Epithelial cell of prostate (primary cell): Measurements from ENCODE around the gene ARTN.

Experiments
- DNase-seq: peaks from one replicate; pipeline ENCODE4 v3.0.0-alpha.2; 2011; ENCODE audit warnings: low read depth, low spot score
- H3K27ac ChIP-seq: fragments of 450-650 bp; 2 replicates; pipeline ENCODE4 v1.5.1; 2017; ENCODE audit warnings: mild to moderate bottlenecking

ARTN gene

DNA sequence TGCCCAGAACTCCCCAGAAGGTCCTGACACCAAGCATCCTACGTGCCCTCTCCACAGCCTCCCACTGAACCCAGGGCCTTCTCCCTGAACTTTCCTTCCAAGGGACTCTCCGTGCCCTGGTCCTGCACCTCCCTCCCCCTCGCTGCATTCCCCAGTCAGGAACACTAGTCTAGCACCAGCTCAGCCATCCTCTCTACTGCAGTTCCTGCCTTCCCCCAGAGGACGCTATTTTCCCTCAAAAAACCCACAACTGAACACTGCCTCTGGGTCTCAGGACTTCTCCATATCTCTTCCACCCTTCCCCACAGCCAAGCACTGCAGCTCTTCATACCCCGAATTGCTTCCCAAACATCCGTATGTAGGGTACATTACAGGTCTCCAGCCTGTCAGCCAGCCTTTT lies 12.6 kb upstream of the ARTN start:
- no peak for DNase-seq
- peak overlapping the region; percentile 95 for H3K27ac ChIP-seq

- peak overlapping the region; percentile 95 for H3K27ac ChIP-seq
- DNase-seq, result no peak
These were observed 9.1 kb upstream of the ARTN start for GRCh38 chr1:43924516-43924915.

- H3K27ac ChIP-seq, result no peak overlapping the region
- no peak for DNase-seq
These were observed 7.8 kb upstream of the ARTN start for GRCh38 chr1:43925846-43926245.

- no peak for DNase-seq
- H3K27ac ChIP-seq, result peak overlapping the region; percentile 98
These were observed 3.2 kb upstream of the ARTN start for GRCh38 chr1:43930168-43930948.

- peak overlapping the region; percentile 98 for H3K27ac ChIP-seq
- DNase-seq, result no peak
These were observed 2.7 kb upstream of the ARTN start for GRCh38 chr1:43930949-43931275.

GRCh38 chr1:43931711-43932660 lies 1.6 kb upstream of the ARTN start:
- DNase-seq, result no peak
- H3K27ac ChIP-seq, result peak overlapping the region; percentile 98

GRCh38 chr1:43932786-43933385 lies 715 bp upstream of the ARTN start:
- H3K27ac ChIP-seq, result peak overlapping the region; percentile 98
- no peak for DNase-seq

GRCh38 chr1:43934101-43934985 lies 742 bp downstream of the ARTN start:
- no peak for DNase-seq
- peak overlapping the region; percentile 98 for H3K27ac ChIP-seq

DNA sequence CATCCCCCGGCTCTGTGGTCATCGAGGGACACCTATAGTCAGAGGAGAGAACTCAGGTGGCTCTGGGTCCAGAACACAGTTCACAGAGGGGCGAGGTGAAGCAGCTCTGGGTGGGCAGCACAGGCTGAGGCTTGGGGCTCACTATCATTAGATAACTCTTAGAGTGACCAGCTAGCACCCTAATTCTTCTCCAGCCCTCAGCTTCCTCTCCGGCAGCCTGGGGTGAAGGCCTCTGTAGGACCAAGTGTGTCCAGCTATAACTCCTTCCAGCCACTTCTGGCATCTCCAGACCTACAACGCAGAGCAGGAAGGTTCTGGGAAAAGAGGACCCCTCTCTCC lies 1.4 kb downstream of the ARTN start:
- DNase-seq, result no peak
- peak overlapping the region; percentile 98 for H3K27ac ChIP-seq

- peak overlapping the region; percentile 98 for H3K27ac ChIP-seq
- no peak for DNase-seq
These were observed 2.3 kb downstream of the ARTN start for GRCh38 chr1:43935711-43936427.

DNA sequence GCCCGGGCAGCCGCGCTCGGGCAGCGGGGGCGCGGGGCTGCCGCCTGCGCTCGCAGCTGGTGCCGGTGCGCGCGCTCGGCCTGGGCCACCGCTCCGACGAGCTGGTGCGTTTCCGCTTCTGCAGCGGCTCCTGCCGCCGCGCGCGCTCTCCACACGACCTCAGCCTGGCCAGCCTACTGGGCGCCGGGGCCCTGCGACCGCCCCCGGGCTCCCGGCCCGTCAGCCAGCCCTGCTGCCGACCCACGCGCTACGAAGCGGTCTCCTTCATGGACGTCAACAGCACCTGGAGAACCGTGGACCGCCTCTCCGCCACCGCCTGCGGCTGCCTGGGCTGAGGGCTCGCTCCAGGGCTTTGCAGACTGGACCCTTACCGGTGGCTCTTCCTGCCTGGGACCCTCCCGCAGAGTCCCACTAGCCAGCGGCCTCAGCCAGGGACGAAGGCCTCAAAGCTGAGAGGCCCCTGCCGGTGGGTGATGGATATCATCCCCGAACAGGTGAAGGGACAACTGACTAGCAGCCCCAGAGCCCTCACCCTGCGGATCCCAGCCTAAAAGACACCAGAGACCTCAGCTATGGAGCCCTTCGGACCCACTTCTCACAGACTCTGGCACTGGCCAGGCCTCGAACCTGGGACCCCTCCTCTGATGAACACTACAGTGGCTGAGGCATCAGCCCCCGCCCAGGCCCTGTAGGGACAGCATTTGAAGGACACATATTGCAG lies 3.0 kb downstream of the ARTN start:
- no peak for DNase-seq
- peak overlapping the region; percentile 98 for H3K27ac ChIP-seq

- H3K27ac ChIP-seq, result peak overlapping the region; percentile 98
- DNase-seq, result no peak
These were observed 3.7 kb downstream of the ARTN start for GRCh38 chr1:43937179-43937865.

DNA sequence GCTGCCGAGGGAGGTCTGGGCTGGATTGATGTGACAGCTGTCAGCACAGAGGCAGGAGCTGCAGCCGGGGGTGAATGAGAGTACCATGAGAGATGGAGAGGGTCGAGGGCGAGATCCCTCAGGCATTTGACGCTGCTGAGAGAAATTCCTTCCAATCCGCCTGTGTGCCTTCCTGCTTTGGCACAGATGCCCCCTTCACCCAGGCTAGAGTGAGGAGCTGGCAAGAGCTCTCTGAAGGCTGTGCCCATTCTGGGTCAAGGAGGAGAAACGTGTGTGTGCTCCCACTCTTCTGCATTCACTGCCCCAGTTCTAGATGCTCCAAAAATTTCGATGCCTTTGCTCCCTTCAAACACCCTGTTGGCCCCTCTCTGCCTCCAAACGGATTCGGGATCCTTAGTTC lies 4.8 kb downstream of the ARTN start:
- DNase-seq, result no peak
- H3K27ac ChIP-seq, result peak overlapping the region; percentile 98

DNA sequence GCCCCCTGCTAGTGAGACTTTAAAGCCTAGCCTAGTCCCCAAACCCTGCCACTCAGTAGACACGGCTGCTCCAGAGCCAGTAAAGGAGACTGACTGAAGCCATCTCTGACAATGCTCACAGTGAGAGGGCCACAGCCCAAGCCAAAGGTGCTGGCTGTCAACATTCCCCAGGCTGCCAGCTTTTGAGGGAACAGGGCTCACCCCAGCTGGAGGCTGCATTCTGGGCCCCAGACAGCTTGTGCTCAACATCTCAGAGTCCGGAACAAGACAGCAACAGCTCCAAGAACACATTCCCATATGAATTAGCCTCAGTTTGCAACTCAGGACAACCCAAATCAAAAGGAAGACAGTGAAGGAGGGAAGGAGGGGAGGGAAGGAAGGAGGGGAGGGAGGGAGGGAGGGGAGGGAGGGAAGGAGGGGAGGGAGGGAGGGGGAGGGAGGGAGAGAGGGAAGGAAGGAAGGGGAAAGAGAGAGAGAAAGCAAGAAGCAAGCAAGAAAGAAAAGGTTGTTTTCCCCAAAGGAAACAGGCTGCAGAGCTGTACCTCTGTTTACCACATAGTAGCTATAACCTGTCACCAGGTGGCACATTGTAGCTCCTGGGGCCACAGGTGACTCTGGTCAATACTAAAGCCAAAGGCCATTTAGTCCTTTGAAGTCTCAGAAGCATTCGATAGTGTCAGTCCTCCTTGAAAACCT lies 5.4 kb downstream of the ARTN start:
- DNase-seq, result no peak
- peak overlapping the region; percentile 98 for H3K27ac ChIP-seq

DNA sequence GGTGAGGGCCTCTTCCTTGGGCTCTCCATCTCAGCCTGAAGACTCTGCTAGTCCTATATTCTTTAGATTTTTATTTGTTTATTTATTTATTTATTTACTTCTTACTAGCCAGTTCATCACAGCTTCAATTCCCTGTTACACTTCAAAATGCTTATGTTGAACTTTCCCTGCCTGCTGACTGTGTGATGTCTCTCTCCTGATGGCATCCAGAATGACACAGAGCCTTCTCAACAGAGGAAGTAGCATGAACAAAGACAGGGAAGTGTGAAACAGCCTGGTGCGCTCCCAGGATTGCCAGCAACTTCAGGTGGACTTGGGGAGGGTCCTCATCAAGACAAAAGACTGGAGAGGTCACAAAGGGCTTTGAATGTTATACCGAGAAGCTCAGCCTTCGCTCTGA lies 8.8 kb downstream of the ARTN start:
- peak overlapping the region; percentile 16 for H3K27ac ChIP-seq
- DNase-seq, result no peak

- no peak for DNase-seq
- no peak overlapping the region for H3K27ac ChIP-seq
These were observed 11.3 kb downstream of the ARTN start for GRCh38 chr1:43944860-43945259.

- no peak for DNase-seq
- peak overlapping the region; percentile 77 for H3K27ac ChIP-seq
These were observed 12.2 kb downstream of the ARTN start for GRCh38 chr1:43945674-43946235.
